ENCODE results near the gene ZFR2. TPM values are rescaled to one million over a fixed set of nuclear protein-coding genes. Genes with fewer than 3 reads are reported as not detected.
"Not testable (repeated sequence)": the region's sequence is repeated elsewhere in the genome, so short reads cannot be mapped to it uniquely, and the experiment has no call there.

The ZFR2 gene
- total RNA-seq, 1 donor from 2014 or later = 0.62 TPM

DNA sequence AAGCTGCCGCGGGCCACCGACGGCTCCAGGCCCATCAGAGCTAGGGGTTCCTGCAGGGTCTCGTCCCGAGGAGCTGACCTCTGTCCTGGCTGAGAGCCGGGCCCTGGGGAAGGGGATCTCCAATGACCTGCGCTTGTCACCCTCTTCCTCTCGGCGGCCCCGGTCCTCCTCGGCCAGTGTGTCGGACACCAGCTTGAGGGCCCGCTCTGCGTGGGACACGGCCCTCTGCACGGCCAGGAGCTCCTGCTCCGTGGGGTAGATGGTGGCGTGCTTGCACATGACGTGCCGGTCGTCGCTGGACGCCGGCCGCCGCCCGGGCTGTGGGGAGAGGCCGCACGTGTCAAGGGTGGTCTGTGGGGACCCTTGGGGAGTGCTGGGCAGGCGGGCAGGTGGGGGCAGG, 49.9 kb downstream of the ZFR2 start:
- intact Hi-C loops (cut with DNase I) = no loop called here
- DNase-seq (ENCODE audit: low spot score) = no peak

DNA sequence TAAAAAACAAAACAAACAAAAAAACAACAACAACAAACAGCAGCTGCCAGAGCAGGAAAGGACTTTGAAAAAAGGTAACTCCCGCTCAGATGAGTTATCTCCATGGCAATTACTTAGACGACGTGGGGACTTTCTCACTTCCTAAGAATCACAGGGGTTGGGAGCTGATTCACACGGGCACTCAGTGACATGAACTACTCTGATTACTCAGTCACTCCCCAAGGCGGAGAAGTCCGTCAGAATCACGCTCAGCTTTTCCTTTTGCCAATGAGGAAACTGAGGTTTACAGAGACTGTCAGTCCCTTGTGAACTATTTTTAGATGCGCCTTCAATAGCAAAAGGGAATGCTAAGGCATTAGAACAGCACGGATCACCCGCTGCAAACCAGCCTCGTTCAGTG, 50.4 kb downstream of the ZFR2 start:
- no peak for DNase-seq (ENCODE audit: low spot score)
- intact Hi-C loops (cut with DNase I) = no loop called here

GRCh38 chr19:3817761-3818160, 51.1 kb downstream of the ZFR2 start:
- DNase-seq (ENCODE audit: low spot score) = no peak
- intact Hi-C loops (cut with DNase I) = no loop called here

GRCh38 chr19:3816566-3817218, 52.1 kb downstream of the ZFR2 start:
- intact Hi-C loops (cut with DNase I) = no loop called here
- no peak for DNase-seq (ENCODE audit: low spot score)

DNA sequence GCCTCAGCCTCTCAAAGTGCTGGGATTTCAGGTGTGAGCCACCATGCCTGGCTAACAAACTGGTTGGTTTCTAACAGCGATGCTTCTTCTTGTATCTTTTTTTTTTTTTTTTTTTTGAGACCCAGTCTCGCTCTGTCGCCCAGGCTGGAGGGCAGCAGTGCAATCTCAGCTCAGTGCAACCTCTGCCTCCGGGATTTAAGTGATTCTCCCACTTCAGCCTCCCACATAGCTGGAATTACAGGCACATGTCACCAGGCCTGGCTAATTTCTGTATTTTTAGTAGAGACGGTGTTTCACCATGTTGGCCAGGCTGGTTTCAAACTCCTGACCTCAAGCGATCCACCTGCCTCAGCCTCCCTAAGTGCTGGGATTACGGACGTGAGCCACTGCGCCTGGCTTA, 52.7 kb downstream of the ZFR2 start:
- DNase-seq (ENCODE audit: low spot score); intact Hi-C loops (cut with DNase I): not testable (repeated sequence)

GRCh38 chr19:3814648-3815047, 54.2 kb downstream of the ZFR2 start:
- no peak for DNase-seq (ENCODE audit: low spot score)
- intact Hi-C loops (cut with DNase I) = no loop called here

DNA sequence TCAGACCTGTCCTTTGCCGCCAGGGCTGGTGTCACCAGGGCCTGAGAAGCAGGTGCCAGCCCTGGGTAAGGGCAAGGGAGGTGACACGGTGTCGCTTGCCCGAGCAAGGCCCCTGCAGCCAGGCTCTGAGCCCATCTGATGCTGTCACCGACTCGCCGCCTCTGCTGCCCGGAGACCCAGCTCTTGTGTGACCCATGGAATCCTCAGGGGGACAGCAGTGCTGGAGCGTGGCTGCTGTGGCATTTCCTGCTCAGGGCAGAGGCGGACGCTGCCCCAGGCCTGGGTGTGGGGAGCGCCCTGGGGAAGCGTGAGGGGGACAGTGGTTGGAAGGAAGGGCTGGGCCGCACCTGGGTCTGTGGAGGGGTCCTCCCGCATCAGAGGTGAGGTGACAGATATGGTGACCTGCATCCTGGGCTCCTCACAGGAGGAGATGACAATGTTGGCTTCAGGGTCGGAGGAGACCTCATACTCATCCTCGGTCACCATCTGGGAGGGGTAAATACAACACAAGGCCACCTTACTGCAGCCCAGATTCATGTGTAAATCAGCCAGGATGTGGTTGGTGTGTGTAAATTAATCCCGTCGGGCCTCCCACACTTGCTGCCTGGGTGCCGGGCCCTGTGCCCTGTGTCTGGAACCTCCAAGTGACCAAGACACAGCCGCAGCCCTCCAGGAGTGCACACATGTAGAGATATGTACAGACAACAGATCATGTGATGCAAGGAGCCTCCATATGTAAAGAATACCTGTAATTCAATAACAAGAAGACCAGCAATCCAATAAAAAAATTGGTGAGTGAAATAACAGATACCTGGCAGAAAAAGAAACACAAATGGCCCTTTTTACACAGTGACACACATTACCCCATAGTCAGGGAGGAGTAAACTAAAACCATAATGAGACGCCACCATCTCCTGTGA, 55.1 kb downstream of the ZFR2 start:
- intact Hi-C loops (cut with DNase I) = no loop called here
- no peak for DNase-seq (ENCODE audit: low spot score)

DNA sequence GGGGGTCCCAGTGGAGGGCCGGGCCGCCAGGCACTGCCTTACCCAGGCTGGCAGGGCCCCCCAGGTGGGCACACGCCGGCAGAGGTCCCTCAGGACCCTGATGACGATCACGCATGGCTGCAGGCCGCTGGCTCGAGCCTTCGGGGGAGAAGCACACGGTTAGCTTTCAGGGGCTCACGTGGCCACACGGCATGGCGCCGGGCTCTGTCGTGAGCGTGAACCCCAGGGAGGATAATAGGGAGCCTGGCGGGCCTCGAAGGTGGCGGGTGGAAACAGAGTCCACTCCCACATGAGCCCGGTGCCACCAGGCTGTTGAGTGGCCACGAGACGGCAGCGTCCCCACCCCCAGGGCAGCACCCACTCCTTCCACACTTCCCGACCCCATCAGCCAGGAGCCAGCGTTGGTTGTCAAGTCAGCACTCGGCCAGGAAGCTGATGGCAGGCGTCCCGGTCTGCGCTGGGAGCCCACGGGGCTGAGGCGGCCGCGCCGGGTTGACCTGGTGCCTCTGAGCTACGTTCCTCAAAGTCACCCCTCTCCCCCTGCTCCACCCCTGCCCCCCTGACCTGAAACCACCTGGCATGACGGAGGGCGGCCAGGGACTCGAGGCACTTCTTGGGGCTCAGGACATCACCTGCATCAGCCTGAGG, 58.0 kb downstream of the ZFR2 start:
- no peak for DNase-seq (ENCODE audit: low spot score)
- intact Hi-C loops (cut with DNase I) = no loop called here

DNA sequence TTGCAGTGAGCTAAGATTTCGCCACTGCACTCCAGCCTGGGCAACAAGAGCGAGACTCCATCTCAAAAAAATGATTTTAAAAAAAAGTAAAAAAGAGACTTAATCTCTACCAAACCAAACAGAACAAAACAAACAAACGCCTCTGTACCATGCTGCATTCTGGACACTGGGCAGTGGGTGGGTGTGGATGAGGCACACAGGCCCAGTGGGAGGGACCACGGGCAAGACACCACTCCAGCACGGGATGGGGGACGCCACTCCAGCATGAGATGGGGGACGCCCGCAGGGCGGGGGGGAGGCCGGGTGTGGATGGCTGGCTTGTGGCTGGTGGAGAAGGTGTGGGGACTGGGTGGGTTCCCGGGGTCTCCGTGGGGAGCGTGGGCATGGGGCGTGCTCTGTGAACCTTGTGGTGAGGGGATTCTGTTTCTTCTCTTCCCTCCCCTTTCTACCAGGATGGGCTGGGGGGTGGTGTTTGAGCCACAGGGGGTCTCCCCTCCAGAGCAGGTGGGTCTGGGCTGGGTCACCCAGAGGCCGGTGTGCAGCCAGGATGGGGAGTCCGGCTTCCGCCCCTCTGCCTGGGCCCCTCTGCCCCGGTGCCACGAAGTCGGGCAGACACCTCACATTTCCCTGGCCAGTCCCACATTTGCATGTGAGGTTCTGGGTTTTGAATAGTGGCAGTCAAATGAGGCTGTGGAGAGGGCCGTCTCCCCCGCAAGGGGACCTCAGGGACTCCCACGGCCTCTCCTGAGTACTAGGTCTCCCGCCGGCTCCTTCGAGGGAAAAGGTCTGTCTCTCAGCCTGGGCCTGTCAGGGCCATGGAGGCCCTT, 58.7 kb downstream of the ZFR2 start:
- no peak for DNase-seq (ENCODE audit: low spot score)
- intact Hi-C loops (cut with DNase I) = no loop called here

GRCh38 chr19:3808420-3809143, 60.3 kb downstream of the ZFR2 start:
- intact Hi-C loops (cut with DNase I) = no loop called here
- no peak for DNase-seq (ENCODE audit: low spot score)

GRCh38 chr19:3807574-3808354, 61.1 kb downstream of the ZFR2 start:
- intact Hi-C loops (cut with DNase I) = no loop called here
- no peak for DNase-seq (ENCODE audit: low spot score)

- intact Hi-C loops (cut with DNase I) = no loop called here
- DNase-seq (ENCODE audit: low spot score) = no peak
These were observed 61.7 kb downstream of the ZFR2 start for GRCh38 chr19:3807131-3807480.

GRCh38 chr19:3805859-3806258, 63.0 kb downstream of the ZFR2 start:
- intact Hi-C loops (cut with DNase I) = no loop called here
- DNase-seq (ENCODE audit: low spot score) = no peak

DNA sequence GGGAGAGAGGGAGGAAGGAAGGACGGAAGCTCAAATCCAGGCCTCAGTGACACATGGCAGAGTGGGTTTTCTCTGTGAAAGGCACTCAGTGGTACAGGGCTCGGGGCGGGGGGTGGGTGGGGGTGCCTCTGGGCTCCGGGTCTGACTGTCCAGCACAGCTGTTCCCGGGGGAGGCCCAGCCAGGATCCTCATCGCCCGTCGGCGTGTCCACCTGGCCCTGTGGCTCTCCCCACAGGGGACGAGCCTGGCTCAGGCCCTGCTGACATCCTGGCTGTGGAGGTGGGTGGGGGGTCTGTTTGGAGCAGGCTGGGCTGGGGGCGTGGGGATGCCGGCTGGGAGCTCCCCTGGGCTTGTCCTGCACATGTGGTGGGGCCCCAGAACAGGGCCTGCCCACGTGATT, 64.4 kb downstream of the ZFR2 start:
- DNase-seq (ENCODE audit: low spot score) = no peak
- intact Hi-C loops (cut with DNase I) = no loop called here

GRCh38 chr19:3803986-3804385, 64.9 kb downstream of the ZFR2 start:
- no peak for DNase-seq (ENCODE audit: low spot score)
- intact Hi-C loops (cut with DNase I) = no loop called here

- DNase-seq (ENCODE audit: low spot score) = no peak
These were observed 65.5 kb downstream of the ZFR2 start for GRCh38 chr19:3803114-3803888.

GRCh38 chr19:3801412-3802096, 67.3 kb downstream of the ZFR2 start:
- DNase-seq (ENCODE audit: low spot score) = peak; percentile 86
- intact Hi-C loops (cut with DNase I) = no loop called here

More at GRCh38 chr19:3803114-3803888, 65.5 kb downstream of the ZFR2 start:
- intact Hi-C loops (cut with DNase I) = no loop called here

Data from cardiac septum (tissue), 1 donor.